Measurements from ENCODE around the gene LMO1. TPM values are rescaled to one million over a fixed set of nuclear protein-coding genes. Genes with fewer than 3 reads are reported as not detected.

LMO1 gene
- total RNA-seq, 2 experiments from 2014 or later, result not detected

GRCh38 chr11:8286886-8287285 is 23.2 kb upstream of the LMO1 start:
- ChIA-PET POLR2A (no interaction called here), CTCF (no interaction called here)
- Mint-ChIP-seq H3K27ac (no peak overlapping the region), H3K4me3 (no peak overlapping the region), H3K27me3 (peaks cover 6% of the 10 kb centered on the region), H3K36me3 (no peaks in the 10 kb centered on the region), H3K4me1 (ENCODE audit: low read depth) (no peaks in the 10 kb centered on the region), H3K9me3 (no peaks in the 10 kb centered on the region)
- intact Hi-C loops (cut with micrococcal nuclease), result no loop called here
- no peak for DNase-seq

GRCh38 chr11:8285796-8286195 is 22.1 kb upstream of the LMO1 start:
- H3K27me3 Mint-ChIP-seq, result peaks cover 6% of the 10 kb centered on the region
- POLR2A ChIA-PET, result no interaction called here

GRCh38 chr11:8285228-8285627 is 21.6 kb upstream of the LMO1 start:
- Mint-ChIP-seq H3K4me1 (ENCODE audit: low read depth) (no peaks in the 10 kb centered on the region), H3K9me3 (no peaks in the 10 kb centered on the region)

More at GRCh38 chr11:8285796-8286195, 22.1 kb upstream of the LMO1 start:
- H3K4me3 Mint-ChIP-seq, result no peak overlapping the region
- no peak overlapping the region for H3K27ac Mint-ChIP-seq
- intact Hi-C loops (cut with micrococcal nuclease), result no loop called here
- no peaks in the 10 kb centered on the region for H3K4me1 Mint-ChIP-seq (ENCODE audit: low read depth)
- DNase-seq, result no peak
- no peaks in the 10 kb centered on the region for H3K36me3 Mint-ChIP-seq
- H3K9me3 Mint-ChIP-seq, result no peaks in the 10 kb centered on the region
- CTCF ChIA-PET, result no interaction called here

GRCh38 chr11:8283465-8284230 is 20.0 kb upstream of the LMO1 start:
- ChIA-PET CTCF (interaction anchor here (1.0 kb wide), 1 partner anchor 20 kb away, joined by 3 read pairs; the partner anchor contains the start of gene LMO1), POLR2A (no interaction called here)
- no peak for DNase-seq
- no peaks in the 10 kb centered on the region for H3K9me3 Mint-ChIP-seq
- no peak overlapping the region for H3K4me3 Mint-ChIP-seq
- no peaks in the 10 kb centered on the region for H3K36me3 Mint-ChIP-seq
- no peaks in the 10 kb centered on the region for H3K4me1 Mint-ChIP-seq (ENCODE audit: low read depth)
- H3K27me3 Mint-ChIP-seq, result peaks cover 6% of the 10 kb centered on the region
- intact Hi-C loops (cut with micrococcal nuclease), result no loop called here
- H3K27ac Mint-ChIP-seq, result no peak overlapping the region

More at GRCh38 chr11:8285228-8285627, 21.6 kb upstream of the LMO1 start:
- no peak for DNase-seq
- no peak overlapping the region for H3K4me3 Mint-ChIP-seq
- ChIA-PET POLR2A (no interaction called here), CTCF (no interaction called here)
- intact Hi-C loops (cut with micrococcal nuclease), result no loop called here
- no peaks in the 10 kb centered on the region for H3K36me3 Mint-ChIP-seq
- H3K27me3 Mint-ChIP-seq, result peaks cover 6% of the 10 kb centered on the region
- no peak overlapping the region for H3K27ac Mint-ChIP-seq

- POLR2A ChIA-PET, result no interaction called here
Observed at GRCh38 chr11:8283100-8283464, 19.4 kb upstream of the LMO1 start.

GRCh38 chr11:8282631-8283030 is 19.0 kb upstream of the LMO1 start:
- CTCF ChIA-PET, result interaction anchor here (1.0 kb wide), 1 partner anchor 19 kb away, joined by 3 read pairs; the partner anchor contains the start of gene LMO1

More at GRCh38 chr11:8283100-8283464, 19.4 kb upstream of the LMO1 start:
- Mint-ChIP-seq H3K27me3 (peaks cover 6% of the 10 kb centered on the region), H3K4me3 (no peak overlapping the region), H3K9me3 (no peaks in the 10 kb centered on the region), H3K27ac (no peak overlapping the region), H3K36me3 (no peaks in the 10 kb centered on the region), H3K4me1 (ENCODE audit: low read depth) (no peaks in the 10 kb centered on the region)
- CTCF ChIA-PET, result interaction anchor here (1.0 kb wide), 1 partner anchor 19 kb away, joined by 3 read pairs; the partner anchor contains the start of gene LMO1
- intact Hi-C loops (cut with micrococcal nuclease), result no loop called here
- DNase-seq, result no peak

GRCh38 chr11:8281266-8281665 is 17.6 kb upstream of the LMO1 start:
- H3K4me1 Mint-ChIP-seq (ENCODE audit: low read depth), result no peaks in the 10 kb centered on the region
- no peaks in the 10 kb centered on the region for H3K9me3 Mint-ChIP-seq
- no peak for DNase-seq
- ChIA-PET POLR2A (no interaction called here), CTCF (no interaction called here)
- H3K36me3 Mint-ChIP-seq, result no peaks in the 10 kb centered on the region
- no peak overlapping the region for H3K4me3 Mint-ChIP-seq
- intact Hi-C loops (cut with micrococcal nuclease), result no loop called here
- no peak overlapping the region for H3K27ac Mint-ChIP-seq
- peaks cover 8% of the 10 kb centered on the region for H3K27me3 Mint-ChIP-seq

More at GRCh38 chr11:8282631-8283030, 19.0 kb upstream of the LMO1 start:
- Mint-ChIP-seq H3K4me3 (no peak overlapping the region), H3K36me3 (no peaks in the 10 kb centered on the region), H3K27me3 (peaks cover 6% of the 10 kb centered on the region), H3K9me3 (no peaks in the 10 kb centered on the region), H3K4me1 (ENCODE audit: low read depth) (no peaks in the 10 kb centered on the region), H3K27ac (no peak overlapping the region)
- peak; percentile 3 for DNase-seq
- intact Hi-C loops (cut with micrococcal nuclease), result no loop called here
- POLR2A ChIA-PET, result no interaction called here

GRCh38 chr11:8277691-8278090 is 14.0 kb upstream of the LMO1 start:
- Mint-ChIP-seq H3K4me3 (no peak overlapping the region), H3K4me1 (ENCODE audit: low read depth) (no peaks in the 10 kb centered on the region), H3K9me3 (no peaks in the 10 kb centered on the region), H3K27me3 (peaks cover 6% of the 10 kb centered on the region), H3K27ac (no peak overlapping the region), H3K36me3 (no peaks in the 10 kb centered on the region)
- intact Hi-C loops (cut with micrococcal nuclease), result no loop called here
- ChIA-PET CTCF (interaction anchor here (1.2 to 3.1 kb wide), 2 partner anchors 12 to 14 kb away, joined by 3 to 19 read pairs; partner anchors contain the start of gene LMO1), POLR2A (no interaction called here)
- DNase-seq, result no peak

GRCh38 chr11:8276528-8276927 is 12.8 kb upstream of the LMO1 start:
- CTCF ChIA-PET, result no interaction called here
- H3K4me1 Mint-ChIP-seq (ENCODE audit: low read depth), result no peaks in the 10 kb centered on the region
- DNase-seq, result no peak
- H3K4me3 Mint-ChIP-seq, result no peak overlapping the region
- intact Hi-C loops (cut with micrococcal nuclease), result no loop called here
- H3K36me3 Mint-ChIP-seq, result no peaks in the 10 kb centered on the region
- POLR2A ChIA-PET, result no interaction called here
- H3K27me3 Mint-ChIP-seq, result peaks cover 7% of the 10 kb centered on the region
- no peaks in the 10 kb centered on the region for H3K9me3 Mint-ChIP-seq
- no peak overlapping the region for H3K27ac Mint-ChIP-seq

GRCh38 chr11:8273287-8273686 is 9.6 kb upstream of the LMO1 start:
- intact Hi-C loops (cut with micrococcal nuclease), result no loop called here
- H3K4me1 Mint-ChIP-seq (ENCODE audit: low read depth), result no peaks in the 10 kb centered on the region
- no peaks in the 10 kb centered on the region for H3K36me3 Mint-ChIP-seq
- no peaks in the 10 kb centered on the region for H3K9me3 Mint-ChIP-seq
- H3K27me3 Mint-ChIP-seq, result peaks cover 31% of the 10 kb centered on the region
- CTCF ChIA-PET, result no interaction called here
- POLR2A ChIA-PET, result no interaction called here
- H3K27ac Mint-ChIP-seq, result no peak overlapping the region
- DNase-seq, result no peak
- H3K4me3 Mint-ChIP-seq, result no peak overlapping the region

- no peak for DNase-seq
- intact Hi-C loops (cut with micrococcal nuclease), result no loop called here
- ChIA-PET CTCF (no interaction called here), POLR2A (no interaction called here)
- H3K27ac Mint-ChIP-seq, result no peak overlapping the region
- H3K27me3 Mint-ChIP-seq, result peaks cover 37% of the 10 kb centered on the region
- H3K4me3 Mint-ChIP-seq, result no peak overlapping the region
- no peaks in the 10 kb centered on the region for H3K9me3 Mint-ChIP-seq
- H3K4me1 Mint-ChIP-seq (ENCODE audit: low read depth), result no peaks in the 10 kb centered on the region
- no peaks in the 10 kb centered on the region for H3K36me3 Mint-ChIP-seq
Observed at GRCh38 chr11:8271106-8271886, 7.6 kb upstream of the LMO1 start.

GRCh38 chr11:8269636-8270035 is 6.0 kb upstream of the LMO1 start:
- intact Hi-C loops (cut with micrococcal nuclease), result no loop called here

More at GRCh38 chr11:8269636-8270035, 6.0 kb upstream of the LMO1 start:
- no peak for DNase-seq
- Mint-ChIP-seq H3K4me1 (ENCODE audit: low read depth) (no peaks in the 10 kb centered on the region), H3K4me3 (no peak overlapping the region), H3K27ac (no peak overlapping the region), H3K36me3 (no peaks in the 10 kb centered on the region), H3K27me3 (peaks cover 50% of the 10 kb centered on the region), H3K9me3 (no peaks in the 10 kb centered on the region)
- ChIA-PET POLR2A (no interaction called here), CTCF (no interaction called here)
